ENCODE data around the gene RBM39.

The RBM39 gene

GRCh38 chr20:35734777-35735649 lies 7.0 kb downstream of the RBM39 start:
- no peaks in the 10 kb centered on the region for H3K9me3 ChIP-seq (ENCODE audit: control insufficient read depth, insufficient read depth, low read length)
- no peak for DNase-seq (ENCODE audit: low read depth, low spot score)
- H3K36me3 ChIP-seq (ENCODE audit: control insufficient read depth, insufficient read depth, low read length): peaks cover 30% of the 10 kb centered on the region; the same call in 1 of the 2 replicates
- H3K4me1 ChIP-seq (ENCODE audit: control insufficient read depth, insufficient read depth, low read length): no peaks in the 10 kb centered on the region
- H3K27ac ChIP-seq (ENCODE audit: low read length): no peak overlapping the region
- no CpG with 5 or more reads among the region's 4 CpGs for WGBS (ENCODE audit: insufficient coverage, insufficient read length)
- H3K27me3 ChIP-seq (ENCODE audit: control insufficient read depth, insufficient read depth, low read length): no peaks in the 10 kb centered on the region
- no peak overlapping the region for H3K4me3 ChIP-seq (ENCODE audit: low read length)

GRCh38 chr20:35734374-35734773 lies 7.7 kb downstream of the RBM39 start:
- Histone ChIP-seq H3K27ac (ENCODE audit: low read length) (no peak overlapping the region), H3K27me3 (ENCODE audit: control insufficient read depth, insufficient read depth, low read length) (no peaks in the 10 kb centered on the region), H3K4me3 (ENCODE audit: low read length) (no peak overlapping the region), H3K4me1 (ENCODE audit: control insufficient read depth, insufficient read depth, low read length) (no peaks in the 10 kb centered on the region), H3K9me3 (ENCODE audit: control insufficient read depth, insufficient read depth, low read length) (no peaks in the 10 kb centered on the region), H3K36me3 (ENCODE audit: control insufficient read depth, insufficient read depth, low read length) (peaks cover 32% of the 10 kb centered on the region; the same call in 1 of the 2 replicates)
- DNase-seq (ENCODE audit: low read depth, low spot score): no peak

- no CpG with 5 or more reads among the region's 1 CpG for WGBS (ENCODE audit: insufficient coverage, insufficient read length)
- DNase-seq (ENCODE audit: low read depth, low spot score): no peak
- Histone ChIP-seq H3K27ac (ENCODE audit: low read length) (no peak overlapping the region), H3K36me3 (ENCODE audit: control insufficient read depth, insufficient read depth, low read length) (peaks cover 32% of the 10 kb centered on the region), H3K4me1 (ENCODE audit: control insufficient read depth, insufficient read depth, low read length) (no peaks in the 10 kb centered on the region), H3K27me3 (ENCODE audit: control insufficient read depth, insufficient read depth, low read length) (no peaks in the 10 kb centered on the region), H3K9me3 (ENCODE audit: control insufficient read depth, insufficient read depth, low read length) (no peaks in the 10 kb centered on the region), H3K4me3 (ENCODE audit: low read length) (no peak overlapping the region)
Measured at GRCh38 chr20:35732644-35732982, 9.4 kb downstream of the RBM39 start.

GRCh38 chr20:35731862-35732643 lies 10.0 kb downstream of the RBM39 start:
- peaks cover 35% of the 10 kb centered on the region for H3K36me3 ChIP-seq (ENCODE audit: control insufficient read depth, insufficient read depth, low read length)
- no peak overlapping the region for H3K4me3 ChIP-seq (ENCODE audit: low read length)
- H3K27ac ChIP-seq (ENCODE audit: low read length): no peak overlapping the region
- H3K27me3 ChIP-seq (ENCODE audit: control insufficient read depth, insufficient read depth, low read length): no peaks in the 10 kb centered on the region
- H3K4me1 ChIP-seq (ENCODE audit: control insufficient read depth, insufficient read depth, low read length): no peaks in the 10 kb centered on the region
- DNase-seq (ENCODE audit: low read depth, low spot score): no peak
- WGBS (ENCODE audit: insufficient coverage, insufficient read length): no CpG with 5 or more reads among the region's 24 CpGs
- H3K9me3 ChIP-seq (ENCODE audit: control insufficient read depth, insufficient read depth, low read length): no peaks in the 10 kb centered on the region

- H3K9me3 ChIP-seq (ENCODE audit: control insufficient read depth, insufficient read depth, low read length): no peaks in the 10 kb centered on the region
- no peak overlapping the region for H3K27ac ChIP-seq (ENCODE audit: low read length)
- peaks cover 40% of the 10 kb centered on the region for H3K36me3 ChIP-seq (ENCODE audit: control insufficient read depth, insufficient read depth, low read length)
- DNase-seq (ENCODE audit: low read depth, low spot score): no peak
- no peak overlapping the region for H3K4me3 ChIP-seq (ENCODE audit: low read length)
- WGBS (ENCODE audit: insufficient coverage, insufficient read length): no CpG with 5 or more reads among the region's 2 CpGs
- no peaks in the 10 kb centered on the region for H3K27me3 ChIP-seq (ENCODE audit: control insufficient read depth, insufficient read depth, low read length)
- H3K4me1 ChIP-seq (ENCODE audit: control insufficient read depth, insufficient read depth, low read length): no peaks in the 10 kb centered on the region
Measured at GRCh38 chr20:35731469-35731788, 10.6 kb downstream of the RBM39 start.

- DNase-seq (ENCODE audit: low read depth, low spot score): no peak
- Histone ChIP-seq H3K36me3 (ENCODE audit: control insufficient read depth, insufficient read depth, low read length) (peaks cover 38% of the 10 kb centered on the region), H3K9me3 (ENCODE audit: control insufficient read depth, insufficient read depth, low read length) (no peaks in the 10 kb centered on the region), H3K4me3 (ENCODE audit: low read length) (no peak overlapping the region), H3K4me1 (ENCODE audit: control insufficient read depth, insufficient read depth, low read length) (no peaks in the 10 kb centered on the region), H3K27ac (ENCODE audit: low read length) (no peak overlapping the region), H3K27me3 (ENCODE audit: control insufficient read depth, insufficient read depth, low read length) (no peaks in the 10 kb centered on the region)
- no CpG with 5 or more reads among the region's 4 CpGs for WGBS (ENCODE audit: insufficient coverage, insufficient read length)
Measured at GRCh38 chr20:35730583-35731468, 11.2 kb downstream of the RBM39 start.

GRCh38 chr20:35729836-35730582 lies 12.1 kb downstream of the RBM39 start:
- Histone ChIP-seq H3K9me3 (ENCODE audit: control insufficient read depth, insufficient read depth, low read length) (no peaks in the 10 kb centered on the region), H3K4me3 (ENCODE audit: low read length) (no peak overlapping the region), H3K27ac (ENCODE audit: low read length) (no peak overlapping the region), H3K4me1 (ENCODE audit: control insufficient read depth, insufficient read depth, low read length) (no peaks in the 10 kb centered on the region), H3K36me3 (ENCODE audit: control insufficient read depth, insufficient read depth, low read length) (peaks cover 36% of the 10 kb centered on the region), H3K27me3 (ENCODE audit: control insufficient read depth, insufficient read depth, low read length) (no peaks in the 10 kb centered on the region)
- WGBS (ENCODE audit: insufficient coverage, insufficient read length): no CpG with 5 or more reads among the region's 2 CpGs
- no peak for DNase-seq (ENCODE audit: low read depth, low spot score)

- no CpG with 5 or more reads among the region's 7 CpGs for WGBS (ENCODE audit: insufficient coverage, insufficient read length)
Measured at GRCh38 chr20:35729283-35729807, 12.7 kb downstream of the RBM39 start.

GRCh38 chr20:35726842-35727711 lies 15.0 kb downstream of the RBM39 start:
- DNase-seq (ENCODE audit: low read depth, low spot score): no peak
- no peak overlapping the region for H3K27ac ChIP-seq (ENCODE audit: low read length)
- no peaks in the 10 kb centered on the region for H3K27me3 ChIP-seq (ENCODE audit: control insufficient read depth, insufficient read depth, low read length)
- peaks cover 41% of the 10 kb centered on the region for H3K36me3 ChIP-seq (ENCODE audit: control insufficient read depth, insufficient read depth, low read length)
- H3K9me3 ChIP-seq (ENCODE audit: control insufficient read depth, insufficient read depth, low read length): no peaks in the 10 kb centered on the region
- no peaks in the 10 kb centered on the region for H3K4me1 ChIP-seq (ENCODE audit: control insufficient read depth, insufficient read depth, low read length)
- H3K4me3 ChIP-seq (ENCODE audit: low read length): no peak overlapping the region
- WGBS (ENCODE audit: insufficient coverage, insufficient read length): no CpG with 5 or more reads among the region's 20 CpGs

More at GRCh38 chr20:35729283-35729807, 12.7 kb downstream of the RBM39 start:
- no peak overlapping the region for H3K4me3 ChIP-seq (ENCODE audit: low read length)
- DNase-seq (ENCODE audit: low read depth, low spot score): no peak
- H3K36me3 ChIP-seq (ENCODE audit: control insufficient read depth, insufficient read depth, low read length): peaks cover 38% of the 10 kb centered on the region
- H3K4me1 ChIP-seq (ENCODE audit: control insufficient read depth, insufficient read depth, low read length): no peaks in the 10 kb centered on the region
- H3K27ac ChIP-seq (ENCODE audit: low read length): no peak overlapping the region
- H3K27me3 ChIP-seq (ENCODE audit: control insufficient read depth, insufficient read depth, low read length): no peaks in the 10 kb centered on the region
- no peaks in the 10 kb centered on the region for H3K9me3 ChIP-seq (ENCODE audit: control insufficient read depth, insufficient read depth, low read length)

All from iPS DF 6.9 (cell line).